Activated CD8-positive, alpha-beta T cell treated with anti-CD3 and anti-CD28 coated beads for 36 hours (primary cell): ENCODE data around the gene HLF. TPM values are rescaled to one million over a fixed set of nuclear protein-coding genes. Genes with fewer than 3 reads are reported as not detected.
A peak's percentile ranks its signal among the peaks of the same experiment; 100 is the strongest.

Experiments used
- ATAC-seq: fragments of 200-7000 bp; cut with Tn5 transposase; one replicate; pipeline ENCODE4 v1.10.0; 2021; ENCODE audit warnings: mild to moderate bottlenecking, moderate library complexity
- CTCF ChIA-PET: fragments of 350-600 bp; sonication (Branson Sonifier 250); formaldehyde crosslinking; loops from one replicate; lab custom pipeline; 2021; ENCODE audit warnings: antibody characterized with exemption; lab: Charles Lee
- POLR2A ChIA-PET: fragments of 350-600 bp; sonication (Branson Sonifier 250); formaldehyde crosslinking; loops from one replicate; lab custom pipeline; 2021; ENCODE audit warnings: antibody characterized with exemption; lab: Charles Lee
- DNase-seq: peaks from one replicate; pipeline ENCODE4 v3.0.0-alpha.2; 2020
- H3K27ac Mint-ChIP-seq: one replicate; pipeline ENCODE4 v1.8.0; 2021; ENCODE audit warnings: mild to moderate bottlenecking, mixed read lengths
- H3K27me3 Mint-ChIP-seq: one replicate; pipeline ENCODE4 v1.8.0; 2021; ENCODE audit warnings: mixed read lengths
- H3K36me3 Mint-ChIP-seq: one replicate; pipeline ENCODE4 v1.8.0; 2021; ENCODE audit warnings: low read depth, mixed read lengths
- H3K4me1 Mint-ChIP-seq: one replicate; pipeline ENCODE4 v1.8.0; 2021; ENCODE audit warnings: low read depth, mixed read lengths
- H3K4me3 Mint-ChIP-seq: one replicate; pipeline ENCODE4 v1.8.0; 2021; ENCODE audit warnings: mild to moderate bottlenecking, moderate library complexity, mixed read lengths
- H3K9me3 Mint-ChIP-seq: one replicate; pipeline ENCODE4 v1.8.0; 2021; ENCODE audit warnings: mixed read lengths
- CTCF ChIP-seq: fragments of 200-600 bp; IDR thresholded peaks from one replicate; pipeline ENCODE4 v1.8.0; 2022; ENCODE audit warnings: antibody characterized with exemption, mild to moderate bottlenecking
- intact Hi-C: fragments of 100-400 bp; cut with micrococcal nuclease; formaldehyde crosslinking; loops from one replicate; pipeline ENCODE4 v1.10.0; 2022
- total RNA-seq, 2 experiments: library from RNA; stranded (reverse); gene quantifications; one replicate each; pipeline ENCODE4 v1.2.3, GENCODE V29; 2021

HLF gene
- total RNA-seq, 2 experiments from 2014 or later = 0.25 to 0.72 TPM

DNA sequence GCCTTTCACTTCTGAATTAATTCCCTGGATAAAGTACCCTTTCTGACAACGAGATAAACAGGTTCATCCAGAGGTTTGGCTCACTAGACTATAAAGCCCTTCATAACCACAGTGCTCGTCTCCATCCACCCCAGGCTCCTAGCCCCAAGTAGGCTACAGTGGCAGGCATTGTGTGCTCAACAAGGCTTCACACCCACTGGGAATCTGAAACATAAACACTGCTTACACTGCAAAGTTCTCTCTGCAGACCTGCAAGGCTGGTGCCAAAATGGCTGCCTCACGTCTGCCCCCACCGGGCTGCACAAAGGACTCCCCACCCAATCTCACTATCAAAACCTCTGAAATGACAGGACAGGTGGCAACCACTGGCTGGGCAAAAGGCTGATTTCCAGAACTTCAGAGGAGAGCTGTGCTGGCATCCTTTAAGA, 5.1 kb upstream of the HLF start:
- H3K27ac Mint-ChIP-seq = no peak overlapping the region
- H3K27me3 Mint-ChIP-seq = peaks cover 45% of the 10 kb centered on the region
- TF ChIP-seq CTCF = no peak
- no peaks in the 10 kb centered on the region for H3K36me3 Mint-ChIP-seq
- ChIA-PET CTCF (no interaction called here), POLR2A (no interaction called here)
- H3K4me3 Mint-ChIP-seq = no peak overlapping the region
- H3K9me3 Mint-ChIP-seq = no peaks in the 10 kb centered on the region
- intact Hi-C loops = no loop called here
- ATAC-seq = no peak
- no peak for DNase-seq
- H3K4me1 Mint-ChIP-seq = peaks cover 11% of the 10 kb centered on the region

GRCh38 chr17:55261311-55261710, 3.4 kb upstream of the HLF start:
- ATAC-seq = no peak
- Mint-ChIP-seq H3K4me1 (peaks cover 11% of the 10 kb centered on the region), H3K27ac (no peak overlapping the region), H3K9me3 (no peaks in the 10 kb centered on the region), H3K36me3 (no peaks in the 10 kb centered on the region), H3K4me3 (no peak overlapping the region), H3K27me3 (peaks cover 48% of the 10 kb centered on the region)
- intact Hi-C loops = no loop called here
- ChIA-PET CTCF (interaction anchor here (0.9 to 1.2 kb wide), 2 partner anchors 23 to 95 kb away, joined by 3 read pairs; no protein-coding TSS in a partner anchor), POLR2A (no interaction called here)
- TF ChIP-seq CTCF = no peak
- DNase-seq = no peak

DNA sequence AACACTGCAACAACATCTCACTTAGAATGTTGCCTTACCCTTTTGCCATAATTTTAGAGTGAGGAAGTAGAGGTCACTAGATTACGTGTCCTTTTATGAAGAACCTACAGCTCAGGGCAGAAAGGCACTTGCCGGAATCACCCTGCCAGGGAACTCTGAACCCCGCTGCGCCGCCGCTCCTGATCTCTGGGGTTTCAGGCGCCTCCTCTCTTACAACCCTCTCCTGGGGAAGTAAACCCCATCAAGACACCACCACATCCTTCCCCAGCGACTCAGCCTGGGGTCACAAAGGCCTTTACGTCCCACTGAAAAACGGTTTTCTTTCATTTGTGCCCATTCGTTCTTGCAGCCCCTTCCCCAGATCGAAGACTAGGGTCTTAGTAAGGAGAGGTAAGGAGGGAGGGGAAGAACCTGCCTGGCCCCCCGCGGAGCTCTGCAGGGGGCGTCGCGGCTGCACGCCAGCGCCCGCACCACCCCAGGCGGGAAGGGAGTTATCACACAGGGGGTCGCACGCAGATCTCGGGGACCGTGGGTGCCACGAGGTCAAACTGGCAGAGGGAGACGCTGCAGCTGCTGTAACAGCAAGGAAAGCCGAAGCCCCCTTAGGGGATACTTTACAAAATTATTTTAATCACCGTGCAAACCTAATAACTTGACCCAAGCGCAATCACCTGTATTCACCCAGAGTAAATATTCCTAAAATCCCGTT, 1.0 kb upstream of the HLF start:
- Mint-ChIP-seq H3K27me3 (peaks cover 66% of the 10 kb centered on the region), H3K4me1 (peaks cover 11% of the 10 kb centered on the region), H3K4me3 (peak overlapping the region; percentile 56), H3K9me3 (no peaks in the 10 kb centered on the region), H3K36me3 (no peaks in the 10 kb centered on the region), H3K27ac (no peak overlapping the region)
- ATAC-seq (peak; percentile 18), DNase-seq (no peak)
- intact Hi-C loops = no loop called here
- ChIA-PET POLR2A (no interaction called here), CTCF (interaction anchor here (0.9 kb wide), 1 partner anchor 93 kb away, joined by 3 read pairs; no protein-coding TSS in a partner anchor)
- TF ChIP-seq CTCF = no peak

DNA sequence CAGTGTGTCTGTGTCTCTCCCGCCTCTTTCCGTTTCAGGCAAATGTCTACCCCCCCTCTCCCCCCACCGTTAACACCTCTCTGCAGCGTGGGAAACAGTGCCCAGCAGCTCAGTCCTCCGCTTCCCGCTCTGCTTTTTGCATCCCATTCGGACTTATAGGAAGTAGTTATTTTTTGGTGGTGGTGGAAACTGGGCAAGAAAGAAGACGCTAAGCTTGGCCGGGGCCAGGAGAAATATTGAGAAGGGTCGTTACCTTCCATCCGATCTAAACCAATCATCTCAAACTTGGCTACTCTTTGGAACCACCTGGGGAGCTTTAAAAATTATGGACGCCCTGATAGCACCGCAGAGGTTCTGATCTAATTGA, 499 bp upstream of the HLF start:
- no peaks in the 10 kb centered on the region for H3K36me3 Mint-ChIP-seq
- DNase-seq = no peak
- intact Hi-C loops = no loop called here
- no peak for ATAC-seq
- CTCF ChIA-PET = no interaction called here
- no peak for TF ChIP-seq CTCF
- peaks cover 67% of the 10 kb centered on the region for H3K27me3 Mint-ChIP-seq
- POLR2A ChIA-PET = no interaction called here
- H3K4me1 Mint-ChIP-seq = peaks cover 11% of the 10 kb centered on the region
- peak overlapping the region; percentile 56 for H3K4me3 Mint-ChIP-seq
- no peak overlapping the region for H3K27ac Mint-ChIP-seq
- no peaks in the 10 kb centered on the region for H3K9me3 Mint-ChIP-seq

DNA sequence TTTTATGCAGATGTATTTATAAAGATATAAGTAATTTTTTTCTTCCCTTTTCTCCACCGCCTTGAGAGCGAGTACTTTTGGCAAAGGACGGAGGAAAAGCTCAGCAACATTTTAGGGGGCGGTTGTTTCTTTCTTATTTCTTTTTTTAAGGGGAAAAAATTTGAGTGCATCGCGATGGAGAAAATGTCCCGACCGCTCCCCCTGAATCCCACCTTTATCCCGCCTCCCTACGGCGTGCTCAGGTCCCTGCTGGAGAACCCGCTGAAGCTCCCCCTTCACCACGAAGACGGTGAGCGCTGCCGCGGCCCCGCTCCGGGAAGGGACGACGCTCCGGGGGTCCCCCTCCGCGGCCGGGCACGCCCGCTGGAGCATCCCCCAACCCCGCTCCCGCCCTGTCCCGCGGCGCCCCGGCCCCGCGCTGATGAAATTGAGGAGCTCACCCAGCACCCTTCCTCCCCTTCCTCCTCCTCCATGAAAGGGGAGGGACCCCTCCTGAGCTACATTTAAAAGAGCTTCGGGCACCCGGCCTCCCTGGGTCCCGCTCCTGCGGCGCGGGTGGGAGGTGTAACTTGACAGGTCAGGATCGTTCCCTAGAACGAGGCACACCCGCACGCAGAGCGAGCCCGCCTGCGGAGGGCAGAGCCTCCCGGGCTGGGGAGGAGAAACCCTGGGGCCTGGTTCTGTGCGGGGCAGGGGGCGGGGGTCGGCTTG, 706 bp downstream of the HLF start:
- DNase-seq = no peak
- Mint-ChIP-seq H3K36me3 (no peaks in the 10 kb centered on the region), H3K4me3 (peak overlapping the region; percentile 24), H3K27ac (no peak overlapping the region), H3K9me3 (no peaks in the 10 kb centered on the region), H3K27me3 (peaks cover 68% of the 10 kb centered on the region), H3K4me1 (peaks cover 11% of the 10 kb centered on the region)
- ATAC-seq = no peak
- no peak for TF ChIP-seq CTCF
- CTCF ChIA-PET = interaction anchor here (1.3 to 1.7 kb wide), 3 partner anchors 27 to 83 kb away, joined by 3 to 5 read pairs (median 4); no protein-coding TSS in a partner anchor
- intact Hi-C loops = no loop called here
- POLR2A ChIA-PET = no interaction called here
